ENCODE measurements around the gene ZIC1. TPM values are rescaled to one million over a fixed set of nuclear protein-coding genes. Genes with fewer than 3 reads are reported as not detected.
A peak's percentile ranks its signal among the peaks of the same experiment; 100 is the strongest.

The ZIC1 gene
- polyA plus RNA-seq, 1 donor (not counting 4 experiments of a cell fraction or from before 2014, with no cell fraction given), result not detected

- Histone ChIP-seq H4K20me1 (ENCODE audit: control insufficient read depth, extremely low read depth, insufficient read depth, low read length) (no peaks in the 10 kb centered on the region), H3K4me1 (ENCODE audit: control insufficient read depth, extremely low read depth, insufficient read depth, low read length) (no peaks in the 10 kb centered on the region), H3K9me1 (ENCODE audit: control insufficient read depth, extremely low read depth, insufficient read depth, low read length) (no peaks in the 10 kb centered on the region), H3K79me2 (ENCODE audit: control insufficient read depth, insufficient read depth, low read length) (no peaks in the 10 kb centered on the region), H3K36me3 (ENCODE audit: control insufficient read depth in 2 of 2, extremely low read depth in 1 of 2, insufficient read depth in 2 of 2, low read length in 2 of 2) (no peaks in the 10 kb centered on the region), H3K4me2 (ENCODE audit: control insufficient read depth, extremely low read depth, insufficient read depth, low read depth, low read length) (no peak overlapping the region), H3K27ac (ENCODE audit: control insufficient read depth, insufficient read depth, low read length) (no peak overlapping the region), H3K27me3 (ENCODE audit: control insufficient read depth, extremely low read depth, insufficient read depth, low read length) (peaks cover 95% of the 10 kb centered on the region), H3K9ac (ENCODE audit: control insufficient read depth, extremely low read depth, insufficient read depth, low read length) (no peak overlapping the region), H3K4me3 (ENCODE audit: control insufficient read depth in 2 of 3, extremely low read depth in 1 of 3, insufficient read depth in 2 of 3, low read depth in 1 of 3, low read length in 3 of 3) (no peak overlapping the region), H3K9me3 (ENCODE audit: control insufficient read depth, low read depth, low read length) (peaks cover 12% of the 10 kb centered on the region), H2AFZ (ENCODE audit: control insufficient read depth, low read length) (no peak overlapping the region)
- FAIRE-seq (no peak), DNase-seq (ENCODE audit: low read depth, low spot score) (no peak)
- no peak for TF ChIP-seq EZH2 (IDR thresholded peaks at IDR 0.05; ENCODE audit: low read length)
- TF ChIP-seq CTCF (optimal IDR thresholded peaks at IDR 0.05 in 1 of 3, IDR thresholded peaks at IDR 0.05 in 1 of 3, conservative IDR thresholded peaks at IDR 0.05 in 1 of 3; ENCODE audit: extremely low read depth in 1 of 3, insufficient read depth in 2 of 3, low read length in 3 of 3), result no peak
- dilution Hi-C loops (cut with MboI; ENCODE audit: extremely low pct_ligation_motif_present, low sequenced_read_pairs), result no loop called here
Measured at GRCh38 chr3:147390589-147391569, 18.3 kb upstream of the ZIC1 start.

GRCh38 chr3:147391781-147392624 lies 17.2 kb upstream of the ZIC1 start:
- H3K79me2 ChIP-seq (ENCODE audit: control insufficient read depth, insufficient read depth, low read length), result no peaks in the 10 kb centered on the region
- H3K9ac ChIP-seq (ENCODE audit: control insufficient read depth, extremely low read depth, insufficient read depth, low read length), result no peak overlapping the region
- H3K27me3 ChIP-seq (ENCODE audit: control insufficient read depth, extremely low read depth, insufficient read depth, low read length), result peaks cover 99% of the 10 kb centered on the region
- H3K9me1 ChIP-seq (ENCODE audit: control insufficient read depth, extremely low read depth, insufficient read depth, low read length), result no peaks in the 10 kb centered on the region
- no peak for FAIRE-seq
- H3K4me3 ChIP-seq (ENCODE audit: control insufficient read depth in 2 of 3, extremely low read depth in 1 of 3, insufficient read depth in 2 of 3, low read depth in 1 of 3, low read length in 3 of 3), result no peak overlapping the region
- dilution Hi-C loops (cut with MboI; ENCODE audit: extremely low pct_ligation_motif_present, low sequenced_read_pairs), result no loop called here
- no peaks in the 10 kb centered on the region for H4K20me1 ChIP-seq (ENCODE audit: control insufficient read depth, extremely low read depth, insufficient read depth, low read length)
- peaks cover 14% of the 10 kb centered on the region for H3K9me3 ChIP-seq (ENCODE audit: control insufficient read depth, low read depth, low read length)
- H3K27ac ChIP-seq (ENCODE audit: control insufficient read depth, insufficient read depth, low read length), result no peak overlapping the region
- no peak overlapping the region for H3K4me2 ChIP-seq (ENCODE audit: control insufficient read depth, extremely low read depth, insufficient read depth, low read depth, low read length)
- no peak for DNase-seq (ENCODE audit: low read depth, low spot score)
- H3K4me1 ChIP-seq (ENCODE audit: control insufficient read depth, extremely low read depth, insufficient read depth, low read length), result no peaks in the 10 kb centered on the region
- H3K36me3 ChIP-seq (ENCODE audit: control insufficient read depth in 2 of 2, extremely low read depth in 1 of 2, insufficient read depth in 2 of 2, low read length in 2 of 2), result no peaks in the 10 kb centered on the region
- no peak for TF ChIP-seq CTCF (optimal IDR thresholded peaks at IDR 0.05 in 1 of 3, IDR thresholded peaks at IDR 0.05 in 1 of 3, conservative IDR thresholded peaks at IDR 0.05 in 1 of 3; ENCODE audit: extremely low read depth in 1 of 3, insufficient read depth in 2 of 3, low read length in 3 of 3)
- peak; percentile 57 for TF ChIP-seq EZH2 (IDR thresholded peaks at IDR 0.05; ENCODE audit: low read length)
- H2AFZ ChIP-seq (ENCODE audit: control insufficient read depth, low read length), result no peak overlapping the region

Measured in keratinocyte (primary cell).